K562 (cell line): Measurements from ENCODE around the gene TNNT3. TPM values are rescaled to one million over a fixed set of nuclear protein-coding genes. Genes with fewer than 3 reads are reported as not detected.

Experiments used
- ATAC-seq: fragments of 200-7000 bp; cut with Tn5 transposase; 3 replicates; pipeline ENCODE4 v1.9.1; 2020; ENCODE audit warnings: moderate library complexity
- BruUV-seq: library from RNA; stranded (reverse); fragments of 400-500 nt; replicated peaks from 2 replicates; lab custom pipeline; 2021; lab: Mats Ljungman, UMichigan
- CTCF ChIA-PET: fragments of 300-600 bp; formaldehyde crosslinking; extraction: SDS; loops from one replicate; lab custom pipeline; 2021; ENCODE audit warnings: low intra/inter-chr PET ratio; lab: Yijun Ruan, JAX
- POLR2A ChIA-PET: fragments of 300-600, 350-650 bp; sonication (Branson Sonifier 250); formaldehyde crosslinking; extraction: SDS; loops from one replicate; lab custom pipeline; 2021; ENCODE audit warnings: antibody characterized with exemption, inconsistent platforms; lab: Yijun Ruan, JAX
- DNase-seq, 4 experiments: peaks; one replicate each; pipeline versions ENCODE4 v3.0.0 to v3.0.0-alpha.2; 2011 to 2018; ENCODE audit warnings: low spot score in 3 of 4, mixed read lengths in 3 of 4; ENCODE audit errors: extremely low read depth in 1 of 4
- FAIRE-seq: peaks from 2 replicates; lab custom pipeline; 2011; peaks lifted over from hg19 to GRCh38; lab: Jason Lieb, UNC
- H2AFZ ChIP-seq: 2 replicates; pipeline ENCODE4 v1.6.0; 2011; ENCODE audit warnings: low read depth, low read length, control low read depth, inconsistent platforms
- H3K27ac ChIP-seq: fragments of 200-600 bp; 3 replicates; pipeline ENCODE4 v1.8.0; 2011; ENCODE audit warnings: low read depth, mild to moderate bottlenecking, control low read depth, inconsistent platforms, low read length, moderate library complexity, mixed read lengths; ENCODE audit errors: extremely low read depth
- H3K27me3 ChIP-seq, 2 experiments: fragments of 300-600 bp in 1 of 2; 2 replicates in 1 of 2; 3 replicates in 1 of 2; pipeline versions ENCODE4 v1.6.0 to v1.8.0; 2011; ENCODE audit warnings: inconsistent platforms in 2 of 2, low read length in 2 of 2, mild to moderate bottlenecking in 1 of 2, mixed read lengths in 1 of 2, moderate library complexity in 1 of 2; ENCODE audit not compliant: control insufficient read depth in 2 of 2, insufficient read depth in 2 of 2
- H3K36me3 ChIP-seq: fragments of 300-600 bp; 3 replicates; pipeline ENCODE4 v1.8.0; 2011; ENCODE audit warnings: mild to moderate bottlenecking, low read length, inconsistent platforms; ENCODE audit not compliant: control insufficient read depth, insufficient read depth
- H3K4me1 ChIP-seq, 2 experiments: fragments of 200-600 bp in 1 of 2; replicated peaks in 1 of 2; 2 replicates in 1 of 2; 3 replicates in 1 of 2; pipeline versions ENCODE4 v1.5.1 to v1.8.0; 2011; ENCODE audit warnings: inconsistent platforms in 2 of 2, low read length in 2 of 2, mild to moderate bottlenecking in 1 of 2, mixed read lengths in 1 of 2, moderate library complexity in 1 of 2; ENCODE audit not compliant: control insufficient read depth in 2 of 2, insufficient read depth in 2 of 2
- H3K4me2 ChIP-seq: 2 replicates; pipeline ENCODE4 v1.6.1; 2011; ENCODE audit warnings: low read length, control low read depth, inconsistent platforms, mixed read lengths; ENCODE audit not compliant: insufficient read depth
- H3K4me3 ChIP-seq: fragments of 200-600 bp; sonication (generic), shearing (Covaris generic); 2 replicates; pipeline ENCODE4 v1.5.1; 2016; ENCODE audit warnings: control low read depth, inconsistent platforms
- H3K79me2 ChIP-seq: fragments of 200-600 bp; 3 replicates; pipeline ENCODE4 v1.8.0; 2011; ENCODE audit warnings: low read length, inconsistent platforms; ENCODE audit not compliant: control insufficient read depth, insufficient read depth
- H3K9ac ChIP-seq, 2 experiments: 2 replicates each; pipeline versions ENCODE4 v1.6.0 to v1.6.1; 2011; ENCODE audit warnings: low read depth in 2 of 2, low read length in 2 of 2, control low read depth in 1 of 2, inconsistent platforms in 1 of 2, mild to moderate bottlenecking in 1 of 2, mixed read lengths in 1 of 2; ENCODE audit not compliant: insufficient read depth in 1 of 2
- H3K9me1 ChIP-seq: one replicate; pipeline ENCODE4 v1.6.0; 2011; ENCODE audit warnings: inconsistent platforms, mild to moderate bottlenecking, low read length, moderate library complexity; ENCODE audit not compliant: control insufficient read depth, insufficient read depth
- H3K9me3 ChIP-seq: replicated peaks from 2 replicates; pipeline ENCODE4 v1.5.1; 2011; ENCODE audit warnings: low read depth, low read length, inconsistent platforms; ENCODE audit not compliant: control insufficient read depth, insufficient read depth
- H4K20me1 ChIP-seq: replicated peaks from 2 replicates; pipeline ENCODE4 v1.6.1; 2011; ENCODE audit warnings: low read length, inconsistent platforms, mixed read lengths; ENCODE audit not compliant: control insufficient read depth, insufficient read depth
- E4F1 ChIP-seq: fragments of 250-450 bp; sonication (Bioruptor Pico); IDR thresholded peaks from 2 replicates; pipeline ENCODE4 v1.5.0; 2021; ENCODE audit warnings: mild to moderate bottlenecking, borderline replicate concordance
- ZNF217 ChIP-seq: sonication (generic); formaldehyde crosslinking; IDR thresholded peaks from 2 replicates; pipeline ENCODE4 v1.8.0; 2022; ENCODE audit warnings: mild to moderate bottlenecking, missing genetic modification reagents
- ZNF253 ChIP-seq: fragments of 250-450 bp; sonication (Bioruptor Pico); conservative IDR thresholded peaks from 2 replicates; pipeline ENCODE4 v1.6.1; 2021; ENCODE audit warnings: mild to moderate bottlenecking
- WGBS: fragments of 100-300 bp; shearing (Covaris generic); methylation state at CpG from one replicate; pipeline ENCODE4 v1.1.6; 2016; ENCODE audit warnings: low coverage, mixed read lengths; ENCODE audit not compliant: insufficient coverage; ENCODE audit errors: missing lambda C conversion rate; 5-methylcytosine and 5-hydroxymethylcytosine counted together
- in situ Hi-C: fragments of 300-500 bp; cut with MboI; formaldehyde crosslinking; loops from 4 replicates; pipeline ENCODE4 v1.15.0; 2018; ENCODE audit warnings: inconsistent platforms, mixed read lengths
- intact Hi-C: fragments of 100-400 bp; cut with micrococcal nuclease; formaldehyde crosslinking; loops from 2 replicates; pipeline ENCODE4 v1.14.2; 2022
- polyA plus RNA-seq, 8 experiments: library from polyadenylated mRNA; depleted of rRNA in 4 of 8; stranded (reverse) in 5 of 8; unstranded in 3 of 8; fragments of >200 nt; fragmentation: Nextera tagmentation in 2 of 8; fragmentation: Illumina TruSeq in 1 of 8; extraction: Ambion mirVana in 2 of 8; extraction: Trizol in 1 of 8; gene quantifications; 2 replicates each; pipeline versions ENCODE4 v1.2.1 to v1.2.3, GENCODE V29; 2011 to 2014; ENCODE audit warnings: inconsistent platforms in 1 of 8, missing spikeins in 1 of 8
- total RNA-seq, 7 experiments: library from RNA; depleted of rRNA in 6 of 7; stranded (reverse); fragments of >200 nt in 6 of 7; fragmentation: Illumina TruSeq in 2 of 7; extraction: Trizol in 2 of 7; gene quantifications; 2 replicates each; pipeline versions ENCODE4 v1.2.1 to v1.2.3, GENCODE V29; 2011 to 2021; ENCODE audit warnings: low replicate concordance in 1 of 7

Gene TNNT3
- total and polyA plus RNA-seq, 9 of the 15 experiments (the other 6 are each of a cell fraction or from before 2014, with no cell fraction given) = 0.10 TPM; not detected in 8

GRCh38 chr11:1927848-1928469 is 8.5 kb downstream of the TNNT3 start:
- DNase-seq (no peak), ATAC-seq (no peak), FAIRE-seq (no peak)
- no peaks in the 10 kb centered on the region for H3K36me3 ChIP-seq
- no peak overlapping the region for H3K27ac ChIP-seq
- BruUV-seq = no TSS peak
- H3K4me3 ChIP-seq = no peak overlapping the region
- H2AFZ ChIP-seq = no peak overlapping the region
- no peaks in the 10 kb centered on the region for H3K9me1 ChIP-seq
- no peak overlapping the region for H3K4me2 ChIP-seq
- H4K20me1 ChIP-seq = peaks cover 19% of the 10 kb centered on the region; the same call in 1 of the 2 replicates
- H3K9me3 ChIP-seq = no peaks in the 10 kb centered on the region
- TF ChIP-seq ZNF217 (CRISPR knock-in tag) (no peak), ZNF253 (no peak), E4F1 (CRISPR knock-in tag) (no peak)
- WGBS = 4% methylated on average over 19 of the region's 20 CpGs
- in situ Hi-C loops = no loop called here
- no peaks in the 10 kb centered on the region for H3K79me2 ChIP-seq
- H3K4me1 ChIP-seq = peaks cover 0 to 44% of the 10 kb centered on the region in 2 experiments; a peak in 2 of 5 replicates
- no peak overlapping the region; a peak in 1 of 4 replicates for H3K9ac ChIP-seq
- POLR2A ChIA-PET = interaction anchor here (0.7 kb wide), 1 partner anchor 8 kb away, joined by 3 read pairs; no protein-coding TSS in a partner anchor
- H3K27me3 ChIP-seq = peaks cover 28 to 78% of the 10 kb centered on the region in 2 experiments; a peak in 3 of 5 replicates
- CTCF ChIA-PET = no interaction called here
- intact Hi-C loops = no loop called here
